C1 segment of cervical spinal cord (tissue), 14 donors: ENCODE data around the gene AP3D1.
"Not testable (repeated sequence)": the region's sequence is repeated elsewhere in the genome, so short reads cannot be mapped to it uniquely, and the experiment has no call there.

Source experiments
- DNase-seq, 14 donors: peaks; one replicate each; lab custom pipeline; 2025; lab: John Stamatoyannopoulos, UW

AP3D1 gene

GRCh38 chr19:2111886-2112285, 39.5 kb downstream of the AP3D1 start:
- DNase-seq: no peak

GRCh38 chr19:2111425-2111824, 39.9 kb downstream of the AP3D1 start:
- DNase-seq: no peak

GRCh38 chr19:2110822-2111221, 40.5 kb downstream of the AP3D1 start:
- peak in 2 of 14 donors; percentile 29 to 93 for DNase-seq

GRCh38 chr19:2109046-2109864, 42.1 kb downstream of the AP3D1 start:
- no peak for DNase-seq

GRCh38 chr19:2108251-2109016, 42.9 kb downstream of the AP3D1 start:
- DNase-seq: no peak

GRCh38 chr19:2103045-2103707, 48.2 kb downstream of the AP3D1 start:
- no peak for DNase-seq

GRCh38 chr19:2101417-2102335, 49.7 kb downstream of the AP3D1 start:
- peak in 9 of 14 donors; percentile 5 to 74 (median 30) for DNase-seq

- no peak for DNase-seq
Measured at GRCh38 chr19:2100719-2101061, 50.7 kb downstream of the AP3D1 start.

- no peak for DNase-seq
Measured at GRCh38 chr19:2099937-2100718, 51.2 kb downstream of the AP3D1 start.

GRCh38 chr19:2099054-2099501, 52.3 kb downstream of the AP3D1 start:
- no peak for DNase-seq

- DNase-seq: no peak
Measured at GRCh38 chr19:2097886-2098327, 53.5 kb downstream of the AP3D1 start.

GRCh38 chr19:2097203-2097885, 54.0 kb downstream of the AP3D1 start:
- DNase-seq: no peak

- peak; percentile 78 to 100 (median 99) for DNase-seq
Measured at GRCh38 chr19:2096480-2097202, 54.7 kb downstream of the AP3D1 start, which contains the start of gene IZUMO4. Gene IZUMO4 (plus strand): TSS chr19:2096915. CDS start chr19:2096946, 31 bp downstream.

- DNase-seq: peak in 11 of 14 donors; percentile 77 to 99 (median 98)
Measured at GRCh38 chr19:2096034-2096479, 55.3 kb downstream of the AP3D1 start, which contains the start of gene MOB3A. Gene MOB3A (minus strand): TSS chr19:2096326. CDS start chr19:2078560, 17,766 bp downstream.

- not testable (repeated sequence) for DNase-seq
Measured at GRCh38 chr19:2091926-2092525, 59.3 kb downstream of the AP3D1 start.

- DNase-seq: no peak
Measured at GRCh38 chr19:2089727-2090053, 61.7 kb downstream of the AP3D1 start.

- no peak for DNase-seq
Measured at GRCh38 chr19:2089001-2089711, 62.2 kb downstream of the AP3D1 start.
